ENCODE measurements around the gene HCRTR1. TPM values are rescaled to one million over a fixed set of nuclear protein-coding genes. Genes with fewer than 3 reads are reported as not detected.
"Not testable (repeated sequence)": the region's sequence is repeated elsewhere in the genome, so short reads cannot be mapped to it uniquely, and the experiment has no call there.

The HCRTR1 gene
- total RNA-seq, 1 donor from 2014 or later, result not detected

DNA sequence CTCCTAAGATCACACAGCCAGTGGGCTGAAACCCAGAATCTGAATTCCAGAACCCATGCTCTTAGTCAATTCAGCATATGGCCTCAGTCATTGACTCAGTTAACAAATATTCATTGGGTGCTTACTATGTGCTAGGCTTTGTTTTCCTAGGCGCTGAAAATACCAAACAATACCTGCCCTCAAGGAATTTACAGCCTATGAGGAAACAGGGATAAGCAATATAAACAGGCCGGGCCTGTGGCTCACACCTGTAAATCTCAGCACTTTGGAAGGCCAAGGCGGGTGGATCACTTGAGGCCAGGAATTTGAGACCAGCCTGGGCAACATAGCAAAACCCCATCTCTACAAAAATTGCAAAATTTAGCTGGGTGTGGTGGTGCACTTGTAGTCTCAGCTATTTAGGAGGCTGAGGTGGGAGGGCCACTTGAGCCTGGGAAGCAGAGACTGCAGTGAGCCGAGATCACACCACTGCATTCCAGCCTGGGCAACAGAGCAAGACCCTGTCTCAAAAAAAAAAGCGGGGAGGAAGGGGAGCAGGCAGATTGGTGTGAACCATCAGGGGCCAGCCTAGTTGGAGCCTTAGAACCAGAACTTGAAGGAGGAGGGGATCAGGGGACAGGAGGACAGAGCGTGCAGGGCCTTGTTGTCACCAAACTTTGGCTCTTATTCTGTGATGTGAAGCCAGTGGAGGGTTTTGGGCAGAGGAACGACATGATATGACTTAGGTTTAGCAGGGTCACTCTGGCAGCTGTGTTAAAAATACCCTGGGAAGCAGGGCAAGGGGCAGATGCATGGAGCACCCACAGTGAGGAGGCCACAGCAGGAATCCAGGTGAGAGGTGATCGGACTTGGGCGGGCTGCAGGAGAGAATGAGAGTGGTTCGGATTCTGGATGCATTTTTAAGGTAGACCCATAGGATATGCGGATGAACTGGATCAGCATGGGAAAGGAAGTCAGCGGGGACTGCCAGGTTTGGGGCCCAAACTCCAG, 35.4 kb upstream of the HCRTR1 start:
- intact Hi-C loops (cut with micrococcal nuclease), result no loop called here

- intact Hi-C loops (cut with micrococcal nuclease), result no loop called here
Measured at GRCh38 chr1:31583082-31583994, 34.2 kb upstream of the HCRTR1 start.

GRCh38 chr1:31583995-31584868, 33.3 kb upstream of the HCRTR1 start:
- intact Hi-C loops (cut with micrococcal nuclease), result no loop called here

GRCh38 chr1:31584869-31585735, 32.4 kb upstream of the HCRTR1 start:
- intact Hi-C loops (cut with micrococcal nuclease), result no loop called here

GRCh38 chr1:31585736-31586365, 31.6 kb upstream of the HCRTR1 start:
- intact Hi-C loops (cut with micrococcal nuclease), result no loop called here

- intact Hi-C loops (cut with micrococcal nuclease), result no loop called here
Measured at GRCh38 chr1:31586376-31587327, 30.8 kb upstream of the HCRTR1 start.

DNA sequence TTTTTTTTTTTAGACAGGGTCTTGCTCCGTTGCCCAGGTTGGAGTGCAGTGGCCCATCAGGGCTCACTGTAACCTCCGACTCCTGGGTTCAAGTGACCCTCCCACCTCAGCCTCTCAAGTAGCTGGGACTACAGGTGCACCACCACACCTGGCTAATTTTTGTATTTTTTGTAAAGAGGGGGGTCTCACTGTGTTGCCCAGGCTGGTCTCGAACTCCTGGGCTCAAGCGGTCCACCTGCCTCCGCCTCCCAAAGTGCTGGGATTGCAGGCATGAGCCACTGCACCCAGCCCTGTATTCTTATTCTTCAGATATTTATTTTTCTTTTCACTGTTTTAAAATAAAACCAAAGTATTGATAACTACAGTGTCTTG, 30.2 kb upstream of the HCRTR1 start:
- intact Hi-C loops (cut with micrococcal nuclease), result not testable (repeated sequence)

- intact Hi-C loops (cut with micrococcal nuclease), result no loop called here
Measured at GRCh38 chr1:31587720-31588423, 29.6 kb upstream of the HCRTR1 start.

DNA sequence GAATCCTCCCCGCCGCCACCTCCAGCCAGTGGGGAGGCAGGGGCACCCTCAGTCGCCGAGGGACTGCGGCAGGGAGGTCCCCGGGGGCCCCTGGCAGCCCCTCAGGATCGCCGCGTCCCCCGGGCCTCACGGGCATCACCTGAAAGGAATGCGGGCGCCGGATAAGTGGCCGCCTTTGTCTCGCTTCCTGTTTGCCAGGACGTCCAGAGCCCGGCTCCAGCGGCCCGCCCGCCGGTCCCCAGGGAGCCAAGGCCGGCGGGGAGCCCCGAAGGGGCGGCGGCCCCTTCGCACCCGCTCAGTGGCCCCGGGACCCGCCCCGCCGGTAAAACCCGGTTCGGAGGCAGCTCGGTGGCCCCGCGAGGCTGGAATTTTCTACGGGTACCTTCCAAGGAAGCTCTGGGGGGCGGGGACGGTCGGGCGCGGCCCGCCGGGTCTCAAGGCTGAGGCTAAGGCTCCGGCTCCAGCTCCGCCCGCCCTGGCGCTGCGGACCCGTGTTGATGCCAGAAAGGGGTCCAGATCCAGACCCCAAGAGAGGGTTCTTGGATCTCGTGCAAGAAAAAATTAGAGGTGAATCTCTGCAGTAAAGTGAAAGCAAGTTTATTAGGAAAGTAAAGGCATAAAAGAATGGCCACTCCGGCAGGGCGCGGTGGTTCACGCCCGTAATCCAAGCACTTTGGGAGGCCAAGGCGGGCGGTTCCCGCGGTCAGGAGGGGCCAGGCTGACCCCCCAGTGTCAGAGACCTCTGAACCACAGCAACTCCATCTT, 28.6 kb upstream of the HCRTR1 start:
- intact Hi-C loops (cut with micrococcal nuclease), result no loop called here

DNA sequence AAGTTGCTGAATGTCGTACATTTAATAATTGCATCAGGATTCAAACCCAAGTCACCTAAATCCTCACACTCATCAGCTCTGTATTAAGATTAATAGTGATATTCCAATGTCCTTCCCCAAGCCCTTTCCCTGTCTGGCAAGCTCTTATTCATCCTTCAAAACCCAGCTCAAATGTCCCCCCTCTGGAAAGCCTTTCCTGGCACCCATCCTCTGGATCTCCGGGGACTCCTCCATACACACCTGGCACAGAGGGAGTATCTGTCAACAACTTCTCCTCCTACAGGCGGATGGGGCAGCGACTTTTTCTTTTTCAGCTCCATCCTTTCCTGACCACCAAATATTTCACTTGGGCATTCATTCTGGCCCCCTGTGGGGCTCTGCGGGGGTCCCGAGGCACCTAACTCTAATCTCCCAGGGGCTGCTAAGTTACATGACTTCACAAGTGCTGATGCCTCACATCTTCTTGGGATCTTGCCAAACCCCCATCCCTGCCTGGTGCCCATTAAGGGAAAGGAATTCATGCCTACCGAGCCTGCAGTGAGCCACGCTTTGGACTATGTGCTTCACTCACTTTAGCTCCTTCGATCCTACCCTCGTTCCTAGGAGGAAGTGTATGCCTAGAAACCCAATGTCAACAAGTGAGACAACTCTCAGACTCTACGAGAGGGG, 25.9 kb upstream of the HCRTR1 start:
- intact Hi-C loops (cut with micrococcal nuclease), result no loop called here

DNA sequence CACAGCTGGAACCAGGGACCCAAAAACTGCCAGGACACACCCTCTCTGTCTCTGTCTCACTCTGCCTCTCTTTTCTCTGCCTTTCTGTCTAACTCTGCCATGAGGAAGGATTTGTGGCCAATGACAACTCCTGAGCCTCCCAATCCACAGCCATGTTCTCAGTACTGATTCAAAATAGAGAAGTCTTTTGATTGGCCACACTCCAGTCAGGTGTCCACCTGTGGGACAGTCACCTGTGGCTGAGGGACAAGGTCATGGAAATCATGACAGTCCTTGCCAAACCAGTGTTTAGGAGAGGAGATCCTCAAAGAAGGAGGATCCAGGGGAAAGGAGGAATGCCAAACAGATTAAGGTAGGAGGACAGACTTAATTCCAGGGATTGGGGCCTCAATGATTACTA, 25.4 kb upstream of the HCRTR1 start:
- intact Hi-C loops (cut with micrococcal nuclease), result no loop called here

GRCh38 chr1:31593136-31593665, 24.3 kb upstream of the HCRTR1 start:
- intact Hi-C loops (cut with micrococcal nuclease), result no loop called here

DNA sequence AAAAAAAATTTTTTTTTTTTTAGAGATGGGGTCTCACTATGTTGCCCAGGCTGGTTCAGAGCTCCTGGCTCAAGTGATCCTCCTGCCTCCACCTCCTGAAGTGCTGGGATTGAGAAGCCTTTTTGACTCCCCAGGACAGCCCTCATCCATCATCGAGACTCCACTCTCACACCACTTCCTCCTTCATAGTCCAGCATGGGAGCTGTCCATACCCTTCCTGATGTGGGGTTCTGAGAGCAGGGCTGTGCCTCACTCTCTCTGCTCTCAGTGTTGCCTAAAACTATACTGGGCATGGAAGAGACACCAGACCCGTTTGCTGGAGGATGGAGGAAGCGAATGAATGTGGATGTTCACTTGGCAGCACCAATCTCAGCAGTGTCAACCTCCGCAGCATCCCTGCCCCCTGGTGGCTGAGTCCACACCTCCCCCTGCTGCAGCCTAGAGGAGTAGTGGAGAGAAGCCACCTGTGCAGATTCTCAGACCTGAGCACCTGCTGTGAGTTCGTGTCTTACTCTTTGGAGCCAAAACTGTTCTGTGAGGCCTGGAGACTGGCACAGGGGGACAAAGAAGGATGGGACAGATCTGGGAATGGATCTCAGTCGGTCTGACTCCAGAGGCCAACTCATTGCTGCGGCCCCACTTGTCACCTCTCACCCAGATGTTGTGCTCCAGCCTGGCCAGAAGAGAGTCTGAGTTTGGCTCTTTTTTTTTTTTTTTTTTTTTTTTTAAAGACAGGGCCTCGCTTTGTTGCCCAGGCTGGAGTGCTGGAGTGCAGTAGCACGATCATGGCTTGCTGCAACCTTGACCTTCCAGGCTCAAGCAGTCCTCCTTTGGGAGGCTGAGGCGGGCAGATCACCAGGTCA, 23.5 kb upstream of the HCRTR1 start:
- intact Hi-C loops (cut with micrococcal nuclease), result no loop called here

GRCh38 chr1:31595836-31596736, 21.4 kb upstream of the HCRTR1 start:
- intact Hi-C loops (cut with micrococcal nuclease), result no loop called here

All from T-helper 1 cell treated with Interleukin-12 subunit alpha and Interleukin-12 subunit beta and Interleukin-4 antibody, amounts not matched to agents 30 ng/mL and 1 ng/mL, for 36 hours (primary cell).